Fibroblast of lung (primary cell): ENCODE measurements around the gene GSTT2. TPM values are rescaled to one million over a fixed set of nuclear protein-coding genes. Genes with fewer than 3 reads are reported as not detected.

ENCODE experiments used
- DNase-seq, 2 donors: peaks; one replicate each; pipeline versions ENCODE4 v3.0.0 to v3.0.0-alpha.2; 2010; ENCODE audit warnings: low read depth in 2 of 2
- H2AFZ ChIP-seq: 2 replicates; pipeline ENCODE4 v1.5.1; 2012; ENCODE audit warnings: low read length, control low read depth, inconsistent platforms
- H3K27ac ChIP-seq: 2 replicates; pipeline ENCODE4 v1.5.1; 2011; ENCODE audit warnings: low read length, control low read depth; ENCODE audit not compliant: insufficient read depth
- H3K27me3 ChIP-seq: 2 replicates; pipeline ENCODE4 v1.5.1; 2011; ENCODE audit warnings: mild to moderate bottlenecking, low read length; ENCODE audit not compliant: control insufficient read depth, insufficient read depth
- H3K36me3 ChIP-seq: 2 replicates; pipeline ENCODE4 v1.5.1; 2011; ENCODE audit warnings: low read length; ENCODE audit not compliant: control insufficient read depth, insufficient read depth
- H3K4me1 ChIP-seq: 2 replicates; pipeline ENCODE4 v1.5.1; 2011; ENCODE audit warnings: low read length; ENCODE audit not compliant: control insufficient read depth, insufficient read depth; ENCODE audit errors: extremely low read depth
- H3K4me2 ChIP-seq: 2 replicates; pipeline ENCODE4 v1.5.1; 2011; ENCODE audit warnings: low read length, control low read depth; ENCODE audit not compliant: insufficient read depth; ENCODE audit errors: extremely low read depth
- H3K4me3 ChIP-seq, 4 experiments: fragments of 200-600 bp in 1 of 4; sonication (generic) in 1 of 4; replicated peaks in 1 of 4; 2 replicates each; pipeline ENCODE4 v1.5.1; 2011 to 2016; ENCODE audit warnings: low read length in 4 of 4, low read depth in 3 of 4, mild to moderate bottlenecking in 3 of 4, control low read depth in 2 of 4, inconsistent platforms in 1 of 4, mixed read lengths in 1 of 4; ENCODE audit not compliant: insufficient read depth in 1 of 4; ENCODE audit errors: control extremely low read depth in 1 of 4
- H3K79me2 ChIP-seq: 2 replicates; pipeline ENCODE4 v1.5.1; 2012; ENCODE audit warnings: mild to moderate bottlenecking, low read length, inconsistent platforms; ENCODE audit not compliant: control insufficient read depth, insufficient read depth
- H3K9ac ChIP-seq: 2 replicates; pipeline ENCODE4 v1.5.1; 2011; ENCODE audit warnings: mild to moderate bottlenecking, low read length, control low read depth; ENCODE audit not compliant: insufficient read depth
- H3K9me3 ChIP-seq: 2 replicates; pipeline ENCODE4 v1.5.1; 2012; ENCODE audit warnings: low read depth, low read length; ENCODE audit not compliant: control insufficient read depth, insufficient read depth
- H4K20me1 ChIP-seq: 2 replicates; pipeline ENCODE4 v1.5.1; 2011; ENCODE audit warnings: low read length; ENCODE audit not compliant: control insufficient read depth, insufficient read depth; ENCODE audit errors: extremely low read depth
- CTCF ChIP-seq, 2 donors: IDR thresholded peaks in 1 of 2; conservative IDR thresholded peaks in 1 of 2; 1 replicate in 1 of 2; 2 replicates in 1 of 2; pipeline ENCODE4 v1.5.1; 2011 to 2012; ENCODE audit warnings: low read length in 2 of 2, control low read depth in 1 of 2, inconsistent platforms in 1 of 2, low read depth in 1 of 2, mild to moderate bottlenecking in 1 of 2
- EZH2 ChIP-seq: IDR thresholded peaks from 2 replicates; pipeline ENCODE4 v1.5.1; 2012; ENCODE audit warnings: low read length, control low read depth, mild to moderate bottlenecking; ENCODE audit errors: missing control alignments
- polyA plus RNA-seq, 2 donors: library from polyadenylated mRNA; depleted of rRNA in 1 of 2; stranded (reverse) in 1 of 2; unstranded in 1 of 2; fragments of >200 nt; gene quantifications; 2 replicates each; pipeline ENCODE4 v1.2.1, GENCODE V29; 2011 to 2012; ENCODE audit warnings: missing spikeins in 1 of 2
- total RNA-seq: library from RNA; depleted of rRNA; stranded (reverse); fragments of >200 nt; gene quantifications from 2 replicates; pipeline ENCODE4 v1.2.1, GENCODE V29; 2014

The GSTT2 gene
- total and polyA plus RNA-seq, 2 donors (not counting 1 experiment from before 2014, with no cell fraction given): 0.33 to 2.4 TPM

- no peak overlapping the region for H3K4me3 ChIP-seq
- H3K36me3 ChIP-seq: no peaks in the 10 kb centered on the region
- no peak for DNase-seq
- H3K4me2 ChIP-seq: no peak overlapping the region
- no peaks in the 10 kb centered on the region for H3K9me3 ChIP-seq
- H2AFZ ChIP-seq: no peak overlapping the region
- no peak overlapping the region for H3K9ac ChIP-seq
- no peaks in the 10 kb centered on the region for H4K20me1 ChIP-seq
- peaks cover 3% of the 10 kb centered on the region for H3K27me3 ChIP-seq
- TF ChIP-seq CTCF (conservative IDR thresholded peaks at IDR 0.05 in 1 of 2, IDR thresholded peaks at IDR 0.05 in 1 of 2; ENCODE audit: low read depth in 1 of 2, low read length in 2 of 2) (no peak), EZH2 (no peak)
- H3K27ac ChIP-seq: no peak overlapping the region
- peaks cover 5% of the 10 kb centered on the region for H3K79me2 ChIP-seq
- H3K4me1 ChIP-seq: no peaks in the 10 kb centered on the region
Observed at GRCh38 chr22:24006914-24007214, 26.9 kb downstream of the GSTT2 start.

- TF ChIP-seq EZH2: no peak
- no peak for TF ChIP-seq CTCF (conservative IDR thresholded peaks at IDR 0.05 in 1 of 2, IDR thresholded peaks at IDR 0.05 in 1 of 2; ENCODE audit: low read depth in 1 of 2, low read length in 2 of 2)
- no peaks in the 10 kb centered on the region for H3K36me3 ChIP-seq
- H2AFZ ChIP-seq: no peak overlapping the region
- H3K79me2 ChIP-seq: peaks cover 11% of the 10 kb centered on the region
- no peak overlapping the region for H3K4me3 ChIP-seq
- no peak for DNase-seq
- no peaks in the 10 kb centered on the region for H3K27me3 ChIP-seq
- H3K4me2 ChIP-seq: no peak overlapping the region
- H3K4me1 ChIP-seq: no peaks in the 10 kb centered on the region
- H4K20me1 ChIP-seq: no peaks in the 10 kb centered on the region
- no peak overlapping the region for H3K9ac ChIP-seq
- no peak overlapping the region for H3K27ac ChIP-seq
- H3K9me3 ChIP-seq: no peaks in the 10 kb centered on the region
Observed at GRCh38 chr22:24007253-24008021, 27.5 kb downstream of the GSTT2 start.

GRCh38 chr22:24008022-24008283, 28.0 kb downstream of the GSTT2 start:
- TF ChIP-seq CTCF (conservative IDR thresholded peaks at IDR 0.05 in 1 of 2, IDR thresholded peaks at IDR 0.05 in 1 of 2; ENCODE audit: low read depth in 1 of 2, low read length in 2 of 2): no peak
- no peak for TF ChIP-seq EZH2
- H3K36me3 ChIP-seq: no peaks in the 10 kb centered on the region
- H3K4me1 ChIP-seq: no peaks in the 10 kb centered on the region
- peaks cover 14% of the 10 kb centered on the region for H3K79me2 ChIP-seq
- no peak overlapping the region for H2AFZ ChIP-seq
- no peak overlapping the region for H3K9ac ChIP-seq
- DNase-seq: no peak
- H3K4me3 ChIP-seq: no peak overlapping the region
- no peaks in the 10 kb centered on the region for H3K9me3 ChIP-seq
- H3K4me2 ChIP-seq: no peak overlapping the region
- H3K27ac ChIP-seq: no peak overlapping the region
- H3K27me3 ChIP-seq: no peaks in the 10 kb centered on the region
- no peaks in the 10 kb centered on the region for H4K20me1 ChIP-seq
